ENCODE data around the gene POLE2. TPM values are rescaled to one million over a fixed set of nuclear protein-coding genes. Genes with fewer than 3 reads are reported as not detected.
A peak's percentile ranks its signal among the peaks of the same experiment; 100 is the strongest.
"Not testable (repeated sequence)": the region's sequence is repeated elsewhere in the genome, so short reads cannot be mapped to it uniquely, and the experiment has no call there.

The POLE2 gene
- total and polyA plus RNA-seq, 2 of the 4 experiments (the other 2 are of a cell fraction), result 12.2 to 12.3 TPM

GRCh38 chr14:49693735-49694124 lies 5.7 kb upstream of the POLE2 start:
- Histone ChIP-seq H3K4ac (ENCODE audit: low read depth, low read length) (peak overlapping the region; percentile 10; the same call in 1 of the 2 replicates), H3K23ac (ENCODE audit: low read depth, low read length) (peak overlapping the region; percentile 34; the same call in 1 of the 2 replicates), H2BK5ac (ENCODE audit: low read depth, low read length, poor library complexity, severe bottlenecking) (peak overlapping the region; percentile 65), H3K4me2 (ENCODE audit: low read depth, low read length) (peak overlapping the region; percentile 92), H3K79me1 (ENCODE audit: low read depth in 1 of 2, low read length in 2 of 2) (peaks cover 8 to 15% of the 10 kb centered on the region in 2 experiments), H3K9ac (ENCODE audit: low read depth, low read length) (peak overlapping the region; percentile 69), H3K14ac (replicated peaks; ENCODE audit: low read depth, low read length) (peak overlapping the region; percentile 57), H3K4me3 (ENCODE audit: insufficient read depth, low read depth, low read length) (peak overlapping the region; percentile 68), H4K8ac (ENCODE audit: low read depth in 2 of 2, low read length in 2 of 2) (peak overlapping the region; percentile 43 to 88; a peak in 3 of 4 replicates), H3K27ac (ENCODE audit: insufficient read depth, low read length) (peak overlapping the region; percentile 79)
- H3K9me1 ChIP-seq (ENCODE audit: insufficient read depth, low read length); H2BK20ac ChIP-seq (ENCODE audit: low read depth, low read length); H4K5ac ChIP-seq (ENCODE audit: low read depth, low read length); dilution Hi-C loops (cut with HindIII; ENCODE audit: low sequenced_read_pairs, unreplicated experiment); H3K18ac ChIP-seq (ENCODE audit: low read depth, low read length); H3K27me3 ChIP-seq (ENCODE audit: control insufficient read depth, insufficient read depth, low read length); H3K9me3 ChIP-seq (ENCODE audit: control insufficient read depth, insufficient read depth, low read length); H3K4me1 ChIP-seq (ENCODE audit: control insufficient read depth, insufficient read depth, low read length); POLR2A ChIA-PET (ENCODE audit: unreplicated experiment); H2AK9ac ChIP-seq (replicated peaks; ENCODE audit: low read depth, low read length, poor library complexity); H4K91ac ChIP-seq (ENCODE audit: insufficient read depth, low read depth, low read length); H3K36me3 ChIP-seq (ENCODE audit: control insufficient read depth, insufficient read depth, low read length); ATAC-seq (ENCODE audit: low read depth); DNase-seq; H2AFZ ChIP-seq (replicated peaks; ENCODE audit: low read length, poor library complexity); H4K20me1 ChIP-seq (ENCODE audit: insufficient read depth, low read length); H2AK5ac ChIP-seq (ENCODE audit: low read depth, low read length); CTCF ChIA-PET; H3K56ac ChIP-seq (ENCODE audit: extremely low read depth, insufficient read depth, low read length); H2BK15ac ChIP-seq (ENCODE audit: low read depth, low read length); H2BK120ac ChIP-seq (ENCODE audit: low read depth, low read length); BruUV-seq (replicated peaks): not testable (repeated sequence)
- in situ Hi-C loops (cut with MboI; ENCODE audit: low sequenced_read_pairs), result loop anchor here (5.0 kb wide), 1 partner anchor 74 kb away; the partner anchor contains the start of gene KLHDC2
- 60% methylated on average over 2 of the region's 13 CpGs; no CpG with 5 or more reads in 1 of the 2 experiments for WGBS, 2 experiments (ENCODE audit: extremely low coverage in 2 of 2, insufficient read length in 1 of 2)
- intact Hi-C loops (cut with micrococcal nuclease), result loop anchor here (1.0 to 5.0 kb wide), 2 partner anchors 61 to 74 kb away; no protein-coding TSS in a partner anchor

All from IMR-90 (cell line).